ENCODE results near the gene EDDM3A. TPM values are rescaled to one million over a fixed set of nuclear protein-coding genes. Genes with fewer than 3 reads are reported as not detected.

EDDM3A gene
- total and polyA plus RNA-seq, 2 of the 4 experiments (the other 2 are of a cell fraction) = not detected

DNA sequence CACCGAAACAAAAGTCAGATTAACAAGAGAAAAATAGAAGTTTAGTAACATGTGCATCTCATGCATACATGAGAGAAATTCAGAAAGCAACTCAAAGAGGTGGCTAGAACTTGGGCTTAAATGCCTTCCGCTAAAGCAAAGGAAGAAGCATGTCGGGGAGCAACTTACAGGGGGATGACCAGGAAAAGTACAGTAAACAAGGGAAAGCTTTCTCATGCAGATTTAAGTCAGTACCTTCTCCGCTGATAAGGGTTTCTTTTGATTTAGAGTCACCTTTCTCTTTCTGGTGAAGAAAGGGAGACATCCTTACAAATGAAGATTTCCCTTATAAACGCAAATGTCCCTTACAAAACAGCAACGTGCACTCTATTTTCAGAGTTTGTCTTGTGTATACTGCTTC, 29.4 kb downstream of the EDDM3A start:
- no peak overlapping the region for H2AK5ac ChIP-seq (ENCODE audit: low read depth, low read length)
- BruUV-seq (replicated peaks) = no TSS peak
- no peak overlapping the region for H2AK9ac ChIP-seq (replicated peaks; ENCODE audit: low read depth, low read length, poor library complexity)
- no peak overlapping the region for H3K27ac ChIP-seq (ENCODE audit: insufficient read depth, low read length)
- no peak overlapping the region for H2BK120ac ChIP-seq (ENCODE audit: low read depth, low read length)
- no peak overlapping the region for H3K9ac ChIP-seq (ENCODE audit: low read depth, low read length)
- H2AFZ ChIP-seq (replicated peaks; ENCODE audit: low read length, poor library complexity) = no peak overlapping the region
- H3K23ac ChIP-seq (ENCODE audit: low read depth, low read length) = no peak overlapping the region
- no peak overlapping the region for H3K18ac ChIP-seq (ENCODE audit: low read depth, low read length)
- no peak overlapping the region for H2BK5ac ChIP-seq (ENCODE audit: low read depth, low read length, poor library complexity, severe bottlenecking)
- no peak overlapping the region for H4K91ac ChIP-seq (ENCODE audit: insufficient read depth, low read depth, low read length)
- H4K5ac ChIP-seq (ENCODE audit: low read depth, low read length) = no peak overlapping the region
- 100% methylated on average over 1 of the region's 6 CpGs; no CpG with 5 or more reads in 1 of the 2 experiments for WGBS, 2 experiments (ENCODE audit: extremely low coverage in 2 of 2, insufficient read length in 1 of 2)
- H3K9me1 ChIP-seq (ENCODE audit: insufficient read depth, low read length) = no peaks in the 10 kb centered on the region
- ChIA-PET POLR2A (ENCODE audit: unreplicated experiment) (no interaction called here), CTCF (no interaction called here)
- intact Hi-C loops (cut with micrococcal nuclease) (no loop called here), in situ Hi-C loops (cut with MboI; ENCODE audit: low sequenced_read_pairs) (no loop called here), dilution Hi-C loops (cut with HindIII; ENCODE audit: low sequenced_read_pairs, unreplicated experiment) (no loop called here)
- H3K14ac ChIP-seq (replicated peaks; ENCODE audit: low read depth, low read length) = no peak overlapping the region
- no peak overlapping the region for H2BK20ac ChIP-seq (ENCODE audit: low read depth, low read length)
- H4K8ac ChIP-seq (ENCODE audit: low read depth in 2 of 2, low read length in 2 of 2) = no peak overlapping the region
- H3K4me1 ChIP-seq (ENCODE audit: control insufficient read depth, insufficient read depth, low read length) = no peaks in the 10 kb centered on the region
- H3K4me3 ChIP-seq (ENCODE audit: insufficient read depth, low read depth, low read length) = no peak overlapping the region
- no peaks in the 10 kb centered on the region for H3K27me3 ChIP-seq (ENCODE audit: control insufficient read depth, insufficient read depth, low read length)
- DNase-seq = no peak
- H3K36me3 ChIP-seq (ENCODE audit: control insufficient read depth, insufficient read depth, low read length) = no peaks in the 10 kb centered on the region
- no peaks in the 10 kb centered on the region for H3K9me3 ChIP-seq (ENCODE audit: control insufficient read depth, insufficient read depth, low read length)
- H3K56ac ChIP-seq (ENCODE audit: extremely low read depth, insufficient read depth, low read length) = no peak overlapping the region
- no peaks in the 10 kb centered on the region for H3K79me1 ChIP-seq (ENCODE audit: low read depth in 1 of 2, low read length in 2 of 2)
- TF ChIP-seq NFE2L2 (IDR thresholded peaks at IDR 0.05; ENCODE audit: low read depth, low read length) = no peak
- TF ChIP-seq CHD1 (IDR thresholded peaks at IDR 0.05; ENCODE audit: low read depth, low read length) = no peak
- TF ChIP-seq FOS (IDR thresholded peaks at IDR 0.05; ENCODE audit: low read depth, low read length) = no peak
- TF ChIP-seq, protein P1, sequence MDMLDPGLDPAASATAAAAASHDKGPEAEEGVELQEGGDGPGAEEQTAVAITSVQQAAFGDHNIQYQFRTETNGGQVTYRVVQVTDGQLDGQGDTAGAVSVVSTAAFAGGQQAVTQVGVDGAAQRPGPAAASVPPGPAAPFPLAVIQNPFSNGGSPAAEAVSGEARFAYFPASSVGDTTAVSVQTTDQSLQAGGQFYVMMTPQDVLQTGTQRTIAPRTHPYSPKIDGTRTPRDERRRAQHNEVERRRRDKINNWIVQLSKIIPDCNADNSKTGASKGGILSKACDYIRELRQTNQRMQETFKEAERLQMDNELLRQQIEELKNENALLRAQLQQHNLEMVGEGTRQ (IDR thresholded peaks at IDR 0.05; ENCODE audit: low read depth, low read length) = no peak
- no peak for TF ChIP-seq SMC3 (IDR thresholded peaks at IDR 0.05; ENCODE audit: low read depth, low read length)
- no peak for TF ChIP-seq MAZ (IDR thresholded peaks at IDR 0.05; ENCODE audit: borderline replicate concordance, low read depth, low read length)
- TF ChIP-seq MXI1 (IDR thresholded peaks at IDR 0.05; ENCODE audit: borderline replicate concordance, low read depth, low read length) = no peak
- TF ChIP-seq, protein P2, sequence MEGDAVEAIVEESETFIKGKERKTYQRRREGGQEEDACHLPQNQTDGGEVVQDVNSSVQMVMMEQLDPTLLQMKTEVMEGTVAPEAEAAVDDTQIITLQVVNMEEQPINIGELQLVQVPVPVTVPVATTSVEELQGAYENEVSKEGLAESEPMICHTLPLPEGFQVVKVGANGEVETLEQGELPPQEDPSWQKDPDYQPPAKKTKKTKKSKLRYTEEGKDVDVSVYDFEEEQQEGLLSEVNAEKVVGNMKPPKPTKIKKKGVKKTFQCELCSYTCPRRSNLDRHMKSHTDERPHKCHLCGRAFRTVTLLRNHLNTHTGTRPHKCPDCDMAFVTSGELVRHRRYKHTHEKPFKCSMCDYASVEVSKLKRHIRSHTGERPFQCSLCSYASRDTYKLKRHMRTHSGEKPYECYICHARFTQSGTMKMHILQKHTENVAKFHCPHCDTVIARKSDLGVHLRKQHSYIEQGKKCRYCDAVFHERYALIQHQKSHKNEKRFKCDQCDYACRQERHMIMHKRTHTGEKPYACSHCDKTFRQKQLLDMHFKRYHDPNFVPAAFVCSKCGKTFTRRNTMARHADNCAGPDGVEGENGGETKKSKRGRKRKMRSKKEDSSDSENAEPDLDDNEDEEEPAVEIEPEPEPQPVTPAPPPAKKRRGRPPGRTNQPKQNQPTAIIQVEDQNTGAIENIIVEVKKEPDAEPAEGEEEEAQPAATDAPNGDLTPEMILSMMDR (conservative IDR thresholded peaks at IDR 0.05; ENCODE audit: low read depth, low read length) = no peak
- TF ChIP-seq CEBPB (IDR thresholded peaks at IDR 0.05; ENCODE audit: low read depth, low read length) = no peak
- TF ChIP-seq POLR2A (IDR thresholded peaks at IDR 0.05; ENCODE audit: low read depth, low read length) = no peak
- no peak for TF ChIP-seq MAFK (IDR thresholded peaks at IDR 0.05; ENCODE audit: low read depth, low read length)
- no peak for TF ChIP-seq RAD21 (IDR thresholded peaks at IDR 0.05; ENCODE audit: low read length)
- no peak for TF ChIP-seq BHLHE40 (IDR thresholded peaks at IDR 0.05; ENCODE audit: low read depth, low read length)
- no peak for TF ChIP-seq RFX5 (IDR thresholded peaks at IDR 0.05; ENCODE audit: low read depth, low read length)
- no peak for TF ChIP-seq RCOR1 (IDR thresholded peaks at IDR 0.05; ENCODE audit: insufficient replicate concordance, low read length)
- TF ChIP-seq, protein P3, sequence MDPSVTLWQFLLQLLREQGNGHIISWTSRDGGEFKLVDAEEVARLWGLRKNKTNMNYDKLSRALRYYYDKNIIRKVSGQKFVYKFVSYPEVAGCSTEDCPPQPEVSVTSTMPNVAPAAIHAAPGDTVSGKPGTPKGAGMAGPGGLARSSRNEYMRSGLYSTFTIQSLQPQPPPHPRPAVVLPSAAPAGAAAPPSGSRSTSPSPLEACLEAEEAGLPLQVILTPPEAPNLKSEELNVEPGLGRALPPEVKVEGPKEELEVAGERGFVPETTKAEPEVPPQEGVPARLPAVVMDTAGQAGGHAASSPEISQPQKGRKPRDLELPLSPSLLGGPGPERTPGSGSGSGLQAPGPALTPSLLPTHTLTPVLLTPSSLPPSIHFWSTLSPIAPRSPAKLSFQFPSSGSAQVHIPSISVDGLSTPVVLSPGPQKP (IDR thresholded peaks at IDR 0.05; ENCODE audit: borderline replicate concordance, low read depth, low read length) = no peak
- no peak overlapping the region for H2BK15ac ChIP-seq (ENCODE audit: low read depth, low read length)
- H3K4me2 ChIP-seq (ENCODE audit: low read depth, low read length) = no peak overlapping the region
- H3K4ac ChIP-seq (ENCODE audit: low read depth, low read length) = no peak overlapping the region
- ATAC-seq (ENCODE audit: low read depth) = no peak
- no peaks in the 10 kb centered on the region for H4K20me1 ChIP-seq (ENCODE audit: insufficient read depth, low read length)

Data from IMR-90 (cell line).